ENCODE results near the gene BCOR. TPM values are rescaled to one million over a fixed set of nuclear protein-coding genes. Genes with fewer than 3 reads are reported as not detected.

The BCOR gene
- total RNA-seq, 1 experiment from 2014 or later, result 48.3 TPM

DNA sequence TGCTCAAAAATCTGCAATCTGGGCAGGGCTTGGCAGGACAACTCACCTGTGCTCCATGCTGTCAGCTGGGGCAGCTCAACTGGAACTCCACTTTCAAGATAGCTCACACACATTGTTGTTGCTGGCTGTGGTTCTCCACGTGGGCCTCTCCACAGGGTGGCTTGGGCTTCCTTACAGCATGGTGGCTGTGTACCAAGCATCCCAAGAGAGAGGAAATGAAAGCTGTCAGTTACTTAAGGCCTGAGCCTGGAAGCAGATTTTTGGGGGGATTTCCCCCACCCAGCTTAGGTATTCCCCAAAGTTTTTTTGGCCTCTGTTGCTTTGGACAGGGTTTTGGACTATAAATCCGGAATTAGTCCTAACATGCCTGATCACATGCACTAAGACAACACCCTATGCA lies 81.0 kb downstream of the BCOR start:
- CTCF ChIA-PET, result no interaction called here
- BruUV-seq (replicated peaks), result no TSS peak
- Histone ChIP-seq H3K9me3 (ENCODE audit: control insufficient read depth, insufficient read depth, low read depth, low read length) (no peaks in the 10 kb centered on the region), H3K4me1 (ENCODE audit: control insufficient read depth, insufficient read depth, low read length) (peaks cover 2% of the 10 kb centered on the region; the same call in 1 of the 2 replicates), H3K27me3 (ENCODE audit: control insufficient read depth, insufficient read depth, low read length) (no peaks in the 10 kb centered on the region), H3K36me3 (ENCODE audit: control insufficient read depth, insufficient read depth, low read length) (no peaks in the 10 kb centered on the region), H3K4me3 (ENCODE audit: low read depth in 2 of 2, low read length in 2 of 2) (no peak overlapping the region), H3K27ac (ENCODE audit: low read length) (no peak overlapping the region)
- ATAC-seq (no peak), DNase-seq (ENCODE audit: low read depth, low spot score) (no peak)
- intact Hi-C loops (cut with micrococcal nuclease; ENCODE audit: unreplicated experiment) (no loop called here), in situ Hi-C loops (cut with HindIII; ENCODE audit: low pct_unique_long_range_greater_than_20kb, low sequenced_read_pairs) (no loop called here)
- TF ChIP-seq, protein P1, sequence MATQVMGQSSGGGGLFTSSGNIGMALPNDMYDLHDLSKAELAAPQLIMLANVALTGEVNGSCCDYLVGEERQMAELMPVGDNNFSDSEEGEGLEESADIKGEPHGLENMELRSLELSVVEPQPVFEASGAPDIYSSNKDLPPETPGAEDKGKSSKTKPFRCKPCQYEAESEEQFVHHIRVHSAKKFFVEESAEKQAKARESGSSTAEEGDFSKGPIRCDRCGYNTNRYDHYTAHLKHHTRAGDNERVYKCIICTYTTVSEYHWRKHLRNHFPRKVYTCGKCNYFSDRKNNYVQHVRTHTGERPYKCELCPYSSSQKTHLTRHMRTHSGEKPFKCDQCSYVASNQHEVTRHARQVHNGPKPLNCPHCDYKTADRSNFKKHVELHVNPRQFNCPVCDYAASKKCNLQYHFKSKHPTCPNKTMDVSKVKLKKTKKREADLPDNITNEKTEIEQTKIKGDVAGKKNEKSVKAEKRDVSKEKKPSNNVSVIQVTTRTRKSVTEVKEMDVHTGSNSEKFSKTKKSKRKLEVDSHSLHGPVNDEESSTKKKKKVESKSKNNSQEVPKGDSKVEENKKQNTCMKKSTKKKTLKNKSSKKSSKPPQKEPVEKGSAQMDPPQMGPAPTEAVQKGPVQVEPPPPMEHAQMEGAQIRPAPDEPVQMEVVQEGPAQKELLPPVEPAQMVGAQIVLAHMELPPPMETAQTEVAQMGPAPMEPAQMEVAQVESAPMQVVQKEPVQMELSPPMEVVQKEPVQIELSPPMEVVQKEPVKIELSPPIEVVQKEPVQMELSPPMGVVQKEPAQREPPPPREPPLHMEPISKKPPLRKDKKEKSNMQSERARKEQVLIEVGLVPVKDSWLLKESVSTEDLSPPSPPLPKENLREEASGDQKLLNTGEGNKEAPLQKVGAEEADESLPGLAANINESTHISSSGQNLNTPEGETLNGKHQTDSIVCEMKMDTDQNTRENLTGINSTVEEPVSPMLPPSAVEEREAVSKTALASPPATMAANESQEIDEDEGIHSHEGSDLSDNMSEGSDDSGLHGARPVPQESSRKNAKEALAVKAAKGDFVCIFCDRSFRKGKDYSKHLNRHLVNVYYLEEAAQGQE (IDR thresholded peaks at IDR 0.05; ENCODE audit: insufficient read depth in 1 of 2, low read depth in 2 of 2, low read length in 1 of 2), result no peak
- TF ChIP-seq SIN3A (IDR thresholded peaks at IDR 0.05; ENCODE audit: borderline replicate concordance, insufficient read depth, low read depth, low read length) (no peak), POLR2AphosphoS5 (IDR thresholded peaks at IDR 0.05; ENCODE audit: low read depth, low read length) (no peak)
- TF ChIP-seq, protein P2, sequence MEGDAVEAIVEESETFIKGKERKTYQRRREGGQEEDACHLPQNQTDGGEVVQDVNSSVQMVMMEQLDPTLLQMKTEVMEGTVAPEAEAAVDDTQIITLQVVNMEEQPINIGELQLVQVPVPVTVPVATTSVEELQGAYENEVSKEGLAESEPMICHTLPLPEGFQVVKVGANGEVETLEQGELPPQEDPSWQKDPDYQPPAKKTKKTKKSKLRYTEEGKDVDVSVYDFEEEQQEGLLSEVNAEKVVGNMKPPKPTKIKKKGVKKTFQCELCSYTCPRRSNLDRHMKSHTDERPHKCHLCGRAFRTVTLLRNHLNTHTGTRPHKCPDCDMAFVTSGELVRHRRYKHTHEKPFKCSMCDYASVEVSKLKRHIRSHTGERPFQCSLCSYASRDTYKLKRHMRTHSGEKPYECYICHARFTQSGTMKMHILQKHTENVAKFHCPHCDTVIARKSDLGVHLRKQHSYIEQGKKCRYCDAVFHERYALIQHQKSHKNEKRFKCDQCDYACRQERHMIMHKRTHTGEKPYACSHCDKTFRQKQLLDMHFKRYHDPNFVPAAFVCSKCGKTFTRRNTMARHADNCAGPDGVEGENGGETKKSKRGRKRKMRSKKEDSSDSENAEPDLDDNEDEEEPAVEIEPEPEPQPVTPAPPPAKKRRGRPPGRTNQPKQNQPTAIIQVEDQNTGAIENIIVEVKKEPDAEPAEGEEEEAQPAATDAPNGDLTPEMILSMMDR (IDR thresholded peaks at IDR 0.05), result no peak
- POLR2A ChIA-PET, result no interaction called here

DNA sequence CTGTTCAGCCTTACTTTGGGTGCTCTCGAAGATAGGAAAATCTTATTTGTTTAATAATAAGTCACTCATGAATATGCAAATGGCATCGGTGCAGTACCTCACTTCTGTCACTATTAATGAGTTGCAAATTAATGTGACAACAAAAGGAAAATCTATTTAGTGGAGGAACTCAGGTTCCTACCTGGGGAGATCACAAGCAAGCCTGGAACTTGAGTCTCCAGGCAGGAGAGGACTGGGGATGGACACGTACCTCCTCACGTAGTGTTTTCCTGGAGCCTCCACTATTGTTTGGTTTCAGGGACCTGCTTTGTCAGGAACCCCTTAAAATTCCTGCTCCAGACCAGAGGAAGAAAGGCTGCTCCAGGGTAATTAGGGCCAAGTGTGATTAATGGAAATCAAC lies 82.1 kb downstream of the BCOR start:
- POLR2A ChIA-PET, result no interaction called here
- DNase-seq (ENCODE audit: low read depth, low spot score), result no peak
- no peak overlapping the region for H3K4me3 ChIP-seq (ENCODE audit: low read depth in 2 of 2, low read length in 2 of 2)
- H3K9me3 ChIP-seq (ENCODE audit: control insufficient read depth, insufficient read depth, low read depth, low read length), result no peaks in the 10 kb centered on the region
- intact Hi-C loops (cut with micrococcal nuclease; ENCODE audit: unreplicated experiment) (no loop called here), in situ Hi-C loops (cut with HindIII; ENCODE audit: low pct_unique_long_range_greater_than_20kb, low sequenced_read_pairs) (no loop called here)
- BruUV-seq (replicated peaks), result no TSS peak
- H3K27ac ChIP-seq (ENCODE audit: low read length), result no peak overlapping the region
- TF ChIP-seq TCF7L2 (IDR thresholded peaks at IDR 0.05; ENCODE audit: low read depth, low read length) (no peak), POLR2AphosphoS5 (IDR thresholded peaks at IDR 0.05; ENCODE audit: low read depth, low read length) (no peak), SIN3A (IDR thresholded peaks at IDR 0.05; ENCODE audit: borderline replicate concordance, insufficient read depth, low read depth, low read length) (no peak)
- H3K27me3 ChIP-seq (ENCODE audit: control insufficient read depth, insufficient read depth, low read length), result no peaks in the 10 kb centered on the region
- no peak for ATAC-seq
- H3K36me3 ChIP-seq (ENCODE audit: control insufficient read depth, insufficient read depth, low read length), result no peaks in the 10 kb centered on the region
- CTCF ChIA-PET, result interaction anchor here (0.9 kb wide), 1 partner anchor 364 kb away, joined by 3 read pairs; no protein-coding TSS in a partner anchor
- peaks cover 3% of the 10 kb centered on the region for H3K4me1 ChIP-seq (ENCODE audit: control insufficient read depth, insufficient read depth, low read length)

DNA sequence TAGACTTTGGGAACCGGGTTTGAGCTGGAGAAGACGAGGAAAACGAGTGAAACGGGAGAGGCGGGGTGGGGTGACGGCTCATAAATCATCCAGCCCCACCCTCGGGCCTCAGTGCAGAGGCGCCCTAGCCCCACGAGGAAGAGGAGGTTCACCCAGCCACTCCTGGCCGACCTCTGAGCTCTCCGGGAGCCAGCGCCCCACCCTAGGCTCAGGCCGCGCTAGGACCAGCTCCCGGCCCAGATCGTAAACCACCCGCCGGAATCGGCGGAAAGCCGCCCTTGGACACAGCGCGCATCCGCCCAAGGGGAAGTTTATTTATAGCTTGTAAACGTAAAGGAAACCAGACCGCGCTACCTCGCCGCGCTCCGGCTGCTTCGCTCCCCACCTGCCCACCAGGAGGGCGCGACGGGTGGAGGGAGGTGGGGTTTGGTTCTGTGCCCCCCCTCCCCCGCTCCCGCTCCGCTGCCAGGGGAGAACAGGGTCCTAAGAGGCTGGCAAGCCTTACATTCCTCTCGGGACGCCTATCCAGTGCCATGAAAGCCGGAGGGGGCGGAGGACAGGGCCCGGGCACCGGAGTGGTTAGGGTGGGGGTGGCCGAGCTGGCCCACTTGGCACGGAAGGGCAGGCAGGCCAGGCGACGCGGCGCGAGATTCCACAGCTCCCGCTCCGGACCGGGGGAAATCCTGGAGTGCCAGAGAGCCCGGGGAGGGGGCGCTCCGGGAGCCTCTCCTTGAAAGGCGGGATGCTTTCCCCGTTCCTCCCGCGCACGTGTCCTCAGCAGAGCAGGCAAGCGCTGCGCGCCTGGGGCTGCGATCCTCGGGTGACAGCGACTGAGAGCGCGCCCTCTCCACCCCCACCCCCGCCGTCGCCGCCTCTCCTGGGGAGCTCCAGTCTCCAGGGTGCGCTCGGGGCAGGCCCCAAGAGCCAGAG lies 84.2 kb downstream of the BCOR start:
- Histone ChIP-seq H3K4me1 (ENCODE audit: control insufficient read depth, insufficient read depth, low read length) (peaks cover 3% of the 10 kb centered on the region), H3K27me3 (ENCODE audit: control insufficient read depth, insufficient read depth, low read length) (no peaks in the 10 kb centered on the region), H3K9me3 (ENCODE audit: control insufficient read depth, insufficient read depth, low read depth, low read length) (no peaks in the 10 kb centered on the region), H3K36me3 (ENCODE audit: control insufficient read depth, insufficient read depth, low read length) (no peaks in the 10 kb centered on the region), H3K27ac (ENCODE audit: low read length) (peak overlapping the region; percentile 61), H3K4me3 (ENCODE audit: low read depth in 2 of 2, low read length in 2 of 2) (peak overlapping the region; percentile 42 to 52)
- POLR2A ChIA-PET, result no interaction called here
- intact Hi-C loops (cut with micrococcal nuclease; ENCODE audit: unreplicated experiment), result loop anchor here (2.0 to 5.0 kb wide), 2 partner anchors 51 to 74 kb away; no protein-coding TSS in a partner anchor
- CTCF ChIA-PET, result no interaction called here
- DNase-seq (ENCODE audit: low read depth, low spot score), result no peak
- TF ChIP-seq SIN3A (IDR thresholded peaks at IDR 0.05; ENCODE audit: borderline replicate concordance, insufficient read depth, low read depth, low read length) (no peak), TCF7L2 (IDR thresholded peaks at IDR 0.05; ENCODE audit: low read depth, low read length) (no peak), POLR2AphosphoS5 (IDR thresholded peaks at IDR 0.05; ENCODE audit: low read depth, low read length) (no peak)
- TF ChIP-seq, protein P1 (IDR thresholded peaks at IDR 0.05; ENCODE audit: insufficient read depth in 1 of 2, low read depth in 2 of 2, low read length in 1 of 2), result no peak
- TF ChIP-seq, protein P2 (IDR thresholded peaks at IDR 0.05), result no peak
- no TSS peak for BruUV-seq (replicated peaks)
- peak; percentile 37 for ATAC-seq
- in situ Hi-C loops (cut with HindIII; ENCODE audit: low pct_unique_long_range_greater_than_20kb, low sequenced_read_pairs), result no loop called here
